HG02623 (cell line): ENCODE data around the gene FECH.
"Not testable (repeated sequence)": the region's sequence is repeated elsewhere in the genome, so short reads cannot be mapped to it uniquely, and the experiment has no call there.

Source experiments
- ATAC-seq: cut with Tn5 transposase; IDR thresholded peaks from one replicate; pipeline ENCODE4 v1.9.1; 2021; ENCODE audit warnings: moderate library complexity; ENCODE audit not compliant: unreplicated experiment

The FECH gene

GRCh38 chr18:57533868-57534510 lies 52.5 kb downstream of the FECH start:
- no peak for ATAC-seq

DNA sequence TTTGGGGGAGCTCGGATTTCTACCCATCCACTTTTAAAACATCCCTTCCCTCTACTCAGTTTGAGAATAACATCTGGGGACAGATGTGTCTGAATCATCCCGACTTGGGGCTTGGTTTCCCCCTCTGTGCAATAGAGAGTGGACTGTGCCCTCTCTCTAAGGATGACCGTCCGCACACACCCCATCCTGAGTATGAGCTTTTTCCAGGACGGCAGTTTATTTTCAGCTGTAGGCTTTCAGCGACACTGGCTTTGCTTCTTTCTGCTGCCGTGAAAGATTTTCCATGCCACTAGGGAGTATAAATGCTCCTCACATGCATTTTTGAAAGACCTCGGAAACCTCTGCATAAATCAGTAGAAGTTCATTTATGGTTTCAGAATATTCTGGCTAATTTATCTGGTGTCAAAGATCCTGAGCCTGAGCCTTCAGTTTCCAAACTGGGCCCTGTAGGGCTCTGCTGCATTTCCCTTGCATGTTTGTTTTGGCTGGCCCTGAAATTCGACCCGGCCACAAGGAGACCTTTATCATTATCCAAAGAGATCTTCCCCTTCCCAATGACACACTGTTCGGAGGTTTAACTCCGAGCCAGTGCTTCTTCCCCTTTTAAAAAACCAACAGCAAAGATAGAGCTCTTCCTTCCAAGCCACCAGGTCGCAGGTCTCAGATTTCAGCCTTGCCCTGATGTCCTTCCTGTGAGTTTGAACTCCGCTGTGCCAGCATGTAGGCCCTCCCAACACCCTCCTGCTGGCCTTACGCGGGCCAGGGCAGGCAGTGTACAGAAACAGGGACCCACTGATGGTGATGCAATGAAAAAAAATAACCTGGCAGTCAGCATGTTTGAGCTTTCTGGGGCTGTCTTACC lies 53.3 kb downstream of the FECH start:
- ATAC-seq: no peak

GRCh38 chr18:57529151-57529550 lies 57.4 kb downstream of the FECH start:
- ATAC-seq: no peak

DNA sequence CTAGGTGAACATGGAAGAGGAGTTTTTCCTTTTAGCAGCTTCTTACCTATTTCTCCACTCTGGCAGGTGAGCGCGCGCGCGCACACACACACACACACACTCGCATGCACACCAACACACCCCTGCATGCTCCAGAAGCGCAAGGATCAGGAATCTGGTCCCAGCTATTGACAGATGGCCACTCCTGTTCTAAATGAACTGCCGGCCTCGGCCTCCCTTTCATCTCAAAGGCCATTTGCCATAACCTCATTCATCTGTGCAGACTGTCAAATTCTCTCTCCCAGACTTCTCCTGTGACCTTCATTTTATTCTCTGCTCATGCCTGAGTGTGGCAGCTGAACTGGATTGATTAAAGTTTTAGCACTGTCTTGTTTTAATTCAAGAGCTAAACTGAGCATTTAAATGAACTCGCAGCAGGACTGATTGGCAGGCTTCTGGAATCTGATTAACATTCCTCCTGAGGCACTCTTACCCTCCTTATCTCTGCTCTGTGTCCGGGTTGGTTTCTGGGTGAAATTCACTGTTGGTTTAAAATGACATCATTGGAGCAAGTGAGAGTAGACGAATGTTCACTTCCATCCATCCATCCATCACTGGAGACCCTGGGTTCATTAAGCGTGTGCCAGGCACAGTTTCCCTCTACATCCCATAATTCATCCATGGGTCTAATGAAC lies 58.8 kb downstream of the FECH start:
- no peak for ATAC-seq

GRCh38 chr18:57523171-57523956 lies 63.1 kb downstream of the FECH start:
- ATAC-seq: no peak

DNA sequence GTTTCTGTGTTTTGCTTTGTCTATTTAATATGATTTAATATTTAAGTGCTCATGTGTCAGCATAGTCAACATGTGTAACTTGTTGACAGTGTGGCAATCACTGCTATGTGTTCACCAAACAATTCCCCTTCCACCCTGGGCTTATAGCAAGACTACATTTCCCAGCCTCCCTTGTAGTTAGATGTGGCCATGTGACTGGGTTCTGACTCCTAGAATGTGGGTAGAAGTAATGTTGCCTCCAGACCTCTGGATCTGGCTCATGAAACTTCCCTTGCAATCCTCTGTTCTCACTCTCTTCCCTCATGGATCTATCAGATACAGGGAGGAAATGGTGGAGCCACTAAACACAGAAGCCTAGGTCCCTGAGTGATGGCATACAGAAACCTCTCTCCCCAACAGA lies 64.2 kb downstream of the FECH start:
- not testable (repeated sequence) for ATAC-seq

GRCh38 chr18:57519668-57520424 lies 66.7 kb downstream of the FECH start:
- ATAC-seq: no peak

DNA sequence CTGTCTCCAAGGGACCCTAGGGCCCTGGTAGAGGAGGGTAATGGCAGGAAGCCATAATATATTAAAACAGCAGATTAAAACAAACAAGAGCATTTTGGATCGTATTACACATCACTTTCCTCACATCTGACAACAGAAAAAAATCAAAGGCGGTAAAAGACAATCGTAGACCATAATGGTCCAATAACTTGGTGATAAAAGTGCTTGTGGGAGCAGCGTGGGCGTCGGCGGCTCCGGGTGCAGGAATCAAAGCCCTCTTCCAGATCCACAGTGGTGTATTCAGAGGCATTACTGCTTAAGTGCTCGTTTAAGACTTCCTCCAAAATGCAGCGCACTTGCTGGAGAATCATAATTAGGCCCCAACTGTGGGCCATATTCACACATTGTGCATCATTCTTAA lies 68.0 kb downstream of the FECH start:
- no peak for ATAC-seq

DNA sequence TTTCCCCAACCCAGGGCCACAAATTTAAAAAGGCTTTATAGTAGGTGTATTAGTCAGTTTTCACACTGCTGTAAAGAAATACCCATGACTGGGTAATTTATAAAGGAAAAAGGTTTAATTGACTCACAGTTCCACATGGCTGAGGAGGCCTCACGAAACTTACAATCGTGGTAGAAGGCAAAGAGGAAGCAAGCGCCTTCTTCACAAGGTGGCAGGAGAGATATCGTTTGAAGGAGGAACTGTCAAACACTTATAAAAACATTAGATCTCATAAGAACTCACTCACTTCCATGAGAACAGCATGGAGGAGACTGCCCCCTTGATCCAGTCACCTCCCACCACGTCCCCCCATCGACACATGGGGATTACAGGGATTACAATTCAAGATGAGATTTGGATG lies 70.4 kb downstream of the FECH start:
- ATAC-seq: no peak

GRCh38 chr18:57505231-57505630 lies 81.3 kb downstream of the FECH start:
- ATAC-seq: no peak

DNA sequence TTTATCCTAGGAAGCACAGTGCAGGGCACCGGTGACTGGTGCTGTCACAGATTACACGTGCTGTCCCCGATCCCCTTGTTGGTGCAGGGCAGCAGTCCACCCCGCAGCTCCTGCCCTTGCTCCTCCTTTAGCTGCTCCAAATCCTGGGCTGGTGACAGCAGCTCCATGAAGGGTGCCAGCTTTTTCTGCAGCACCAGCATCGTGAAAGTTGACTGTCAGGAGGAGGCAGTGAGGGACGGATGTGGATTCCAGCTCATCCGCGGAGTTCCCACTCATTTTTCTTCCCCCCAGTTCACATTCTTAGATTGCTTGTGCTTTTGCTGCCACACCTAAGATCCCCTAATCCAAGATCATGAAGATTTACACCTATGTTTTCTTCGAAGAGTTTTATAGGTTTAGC lies 83.9 kb downstream of the FECH start:
- ATAC-seq: no peak

DNA sequence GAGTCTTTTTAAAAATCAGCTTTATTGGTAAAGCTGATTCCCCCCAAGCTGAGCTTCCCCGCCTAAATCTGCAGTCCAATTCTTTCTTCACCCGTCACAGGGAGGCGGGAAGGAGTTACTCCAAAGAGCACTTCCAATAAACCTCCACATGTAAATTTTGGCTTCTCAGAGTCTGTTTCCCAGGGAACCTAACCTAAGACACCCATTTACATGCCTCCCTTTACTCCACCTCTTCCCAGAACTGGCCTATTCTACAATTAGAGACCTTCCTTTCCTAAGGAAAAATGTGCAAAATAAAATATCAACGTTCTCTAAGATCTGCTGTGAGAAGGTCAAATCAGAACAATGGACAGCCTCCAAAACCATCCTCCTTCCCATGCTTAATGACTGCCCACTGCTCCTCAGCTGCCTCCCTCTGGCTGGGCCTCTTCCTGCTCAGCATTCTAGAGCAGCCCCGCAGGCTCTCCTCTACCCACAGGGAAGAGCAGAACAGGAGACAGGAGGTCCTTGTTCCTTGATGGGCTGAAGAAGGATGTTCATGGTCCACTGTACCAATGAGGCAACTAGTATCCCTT lies 87.7 kb downstream of the FECH start:
- ATAC-seq: no peak
